Panc1 (cell line): ENCODE results near the gene NPAS3. TPM values are rescaled to one million over a fixed set of nuclear protein-coding genes. Genes with fewer than 3 reads are reported as not detected.

Experiments
- ATAC-seq: fragments of 200-7000 bp; cut with Tn5 transposase; 2 replicates; pipeline ENCODE4 v1.9.1; 2020; ENCODE audit warnings: mild to moderate bottlenecking, moderate library complexity
- BruUV-seq: library from RNA; stranded (reverse); fragments of 400-500 nt; replicated peaks from 2 replicates; lab custom pipeline; 2021; lab: Mats Ljungman, UMichigan
- CTCF ChIA-PET: fragments of 300-600 bp; sonication (Branson Sonifier 250); formaldehyde crosslinking; loops from one replicate; lab custom pipeline; 2022; ENCODE audit warnings: antibody characterized with exemption; lab: Charles Lee
- POLR2A ChIA-PET: fragments of 300-600 bp; sonication (Branson Sonifier 250); formaldehyde crosslinking; loops from one replicate; lab custom pipeline; 2022; ENCODE audit warnings: antibody characterized with exemption; lab: Charles Lee
- DNase-seq: peaks from one replicate; pipeline ENCODE4 v3.0.0-alpha.2; 2010; ENCODE audit warnings: low read depth, low spot score
- H3K27ac ChIP-seq: 2 replicates; pipeline ENCODE4 v1.5.1; 2011; ENCODE audit warnings: mild to moderate bottlenecking, low read length, inconsistent platforms
- H3K27me3 ChIP-seq: fragments of 200-500 bp; sonication (Bioruptor generic); 2 replicates; pipeline ENCODE4 v1.6.0; 2014; ENCODE audit warnings: low read length, inconsistent platforms; ENCODE audit not compliant: control insufficient read depth, insufficient read depth
- H3K36me3 ChIP-seq: fragments of 200-500 bp; sonication (Bioruptor generic); 2 replicates; pipeline ENCODE4 v1.5.1; 2014; ENCODE audit warnings: inconsistent platforms, mild to moderate bottlenecking, low read length, moderate library complexity; ENCODE audit not compliant: control insufficient read depth, insufficient read depth
- H3K4me1 ChIP-seq: 2 replicates; pipeline ENCODE4 v1.5.1; 2011; ENCODE audit warnings: inconsistent platforms, mild to moderate bottlenecking, low read length, moderate library complexity; ENCODE audit not compliant: control insufficient read depth, insufficient read depth
- H3K4me3 ChIP-seq, 2 experiments: 2 replicates each; pipeline ENCODE4 v1.5.1; 2011 to 2012; ENCODE audit warnings: low read depth in 2 of 2, low read length in 2 of 2, mild to moderate bottlenecking in 2 of 2, inconsistent platforms in 1 of 2, moderate library complexity in 1 of 2
- H3K9me3 ChIP-seq: fragments of 200-500 bp; sonication (Bioruptor generic); 2 replicates; pipeline ENCODE4 v1.5.1; 2014; ENCODE audit warnings: low read depth, mild to moderate bottlenecking, inconsistent platforms, low read length, moderate library complexity; ENCODE audit not compliant: control insufficient read depth, insufficient read depth
- CTCF ChIP-seq: fragments of 450-650 bp; IDR thresholded peaks from 2 replicates; pipeline ENCODE4 v1.5.1; 2017; ENCODE audit warnings: mild to moderate bottlenecking
- POLR2AphosphoS5 ChIP-seq: IDR thresholded peaks from 2 replicates; pipeline ENCODE4 v1.6.1; 2012; ENCODE audit warnings: mild to moderate bottlenecking, low read depth, low read length, moderate library complexity
- REST ChIP-seq, 2 experiments: IDR thresholded peaks; 2 replicates each; pipeline ENCODE4 v1.6.1; 2011 to 2012; ENCODE audit warnings: low read depth in 2 of 2, control low read depth in 1 of 2, low read length in 1 of 2, mild to moderate bottlenecking in 1 of 2, moderate library complexity in 1 of 2; ENCODE audit not compliant: insufficient read depth in 1 of 2
- SIN3A ChIP-seq: IDR thresholded peaks from 2 replicates; pipeline ENCODE4 v1.6.1; 2012; ENCODE audit warnings: low read depth, mild to moderate bottlenecking, low read length, moderate library complexity, borderline replicate concordance; ENCODE audit not compliant: insufficient read depth
- TCF7L2 ChIP-seq: IDR thresholded peaks from 2 replicates; pipeline ENCODE4 v1.6.1; 2011; ENCODE audit warnings: mild to moderate bottlenecking, low read depth, low read length, inconsistent platforms
- in situ Hi-C: cut with HindIII; loops from 2 replicates; pipeline ENCODE4 v1.10.0; 2016; ENCODE audit warnings: low sequenced_read_pairs, low pct_unique_long_range_greater_than_20kb
- intact Hi-C: fragments of 100-400 bp; cut with micrococcal nuclease; formaldehyde crosslinking; loops from one replicate; pipeline ENCODE4 v1.10.0; 2022; ENCODE audit not compliant: unreplicated experiment
- total RNA-seq: library from RNA; stranded (reverse); gene quantifications from one replicate; pipeline ENCODE4 v1.2.1, GENCODE V29; 2021; ENCODE audit not compliant: unreplicated experiment

NPAS3 gene
- total RNA-seq, 1 experiment from 2014 or later = 0.23 TPM

GRCh38 chr14:33406766-33407165 is 468.1 kb downstream of the NPAS3 start:
- H3K9me3 ChIP-seq = no peaks in the 10 kb centered on the region
- no peak for TF ChIP-seq SIN3A
- TF ChIP-seq REST (IDR thresholded peaks at IDR 0.05; ENCODE audit: insufficient read depth in 1 of 2, low read depth in 2 of 2, low read length in 1 of 2) = no peak
- no peak for TF ChIP-seq TCF7L2
- no peak for TF ChIP-seq POLR2AphosphoS5
- no peak for TF ChIP-seq CTCF
- H3K4me3 ChIP-seq = no peak overlapping the region
- DNase-seq (no peak), ATAC-seq (no peak)
- intact Hi-C loops = no loop called here
- H3K27ac ChIP-seq = no peak overlapping the region
- POLR2A ChIA-PET = no interaction called here
- CTCF ChIA-PET = no interaction called here
- in situ Hi-C loops = no loop called here
- no peaks in the 10 kb centered on the region for H3K27me3 ChIP-seq
- BruUV-seq = no TSS peak
- H3K36me3 ChIP-seq = no peaks in the 10 kb centered on the region
- no peaks in the 10 kb centered on the region for H3K4me1 ChIP-seq

GRCh38 chr14:33408291-33408690 is 469.6 kb downstream of the NPAS3 start:
- POLR2A ChIA-PET = no interaction called here
- TF ChIP-seq TCF7L2 = no peak
- TF ChIP-seq CTCF = no peak
- TF ChIP-seq SIN3A = no peak
- no peak for TF ChIP-seq POLR2AphosphoS5
- TF ChIP-seq REST (IDR thresholded peaks at IDR 0.05; ENCODE audit: insufficient read depth in 1 of 2, low read depth in 2 of 2, low read length in 1 of 2) = no peak
- Histone ChIP-seq H3K27ac (no peak overlapping the region), H3K4me3 (no peak overlapping the region), H3K9me3 (no peaks in the 10 kb centered on the region), H3K36me3 (no peaks in the 10 kb centered on the region), H3K27me3 (no peaks in the 10 kb centered on the region), H3K4me1 (no peaks in the 10 kb centered on the region)
- intact Hi-C loops (no loop called here), in situ Hi-C loops (no loop called here)
- ATAC-seq = no peak
- CTCF ChIA-PET = no interaction called here
- no TSS peak for BruUV-seq
- no peak for DNase-seq
